Measurements from ENCODE around the gene NEU3.
A peak's percentile ranks its signal among the peaks of the same experiment; 100 is the strongest.
"Not testable (repeated sequence)": the region's sequence is repeated elsewhere in the genome, so short reads cannot be mapped to it uniquely, and the experiment has no call there.

NEU3 gene

GRCh38 chr11:74988541-74989259 is at the start of gene NEU3:
TSS of gene NEU3 (plus strand) at chr11:74988933. CDS start at chr11:74989061, 128 bp downstream.
- peak; percentile 88 for DNase-seq

- DNase-seq: no peak
Measured at GRCh38 chr11:74941492-74941891, 47.2 kb upstream of the NEU3 start.

- DNase-seq: no peak
Measured at GRCh38 chr11:74942073-74942759, 46.5 kb upstream of the NEU3 start.

DNA sequence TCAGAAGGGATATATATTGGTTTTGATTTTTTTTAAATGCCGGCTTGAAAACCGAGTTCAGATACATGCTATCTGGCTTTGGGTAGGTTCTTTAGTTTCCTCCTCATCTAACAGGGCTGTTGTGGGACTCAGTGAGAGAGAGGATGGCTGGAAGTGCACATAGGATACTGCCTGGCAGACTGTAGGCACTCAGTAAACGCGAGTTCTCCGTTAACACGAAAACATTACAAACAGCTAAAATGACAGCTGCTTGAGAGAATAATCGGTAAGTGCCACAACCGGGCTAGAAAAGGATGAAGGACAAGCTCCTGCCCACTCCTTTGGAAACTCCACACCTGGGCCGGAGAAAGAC is 40.2 kb upstream of the NEU3 start:
- peak; percentile 58 for DNase-seq

- DNase-seq: peak; percentile 98
Measured at GRCh38 chr11:74948898-74949752, 39.6 kb upstream of the NEU3 start, which contains the start of the genes SPCS2 and XRRA1. TSS of gene SPCS2 (plus strand) at chr11:74949266. CDS start at chr11:74949286, 20 bp downstream. TSS of gene XRRA1 (minus strand) at chr11:74949091. CDS start at chr11:74940878, 8,213 bp downstream.

GRCh38 chr11:74949753-74950137 is 39.0 kb upstream of the NEU3 start:
- peak; percentile 9 for DNase-seq

DNA sequence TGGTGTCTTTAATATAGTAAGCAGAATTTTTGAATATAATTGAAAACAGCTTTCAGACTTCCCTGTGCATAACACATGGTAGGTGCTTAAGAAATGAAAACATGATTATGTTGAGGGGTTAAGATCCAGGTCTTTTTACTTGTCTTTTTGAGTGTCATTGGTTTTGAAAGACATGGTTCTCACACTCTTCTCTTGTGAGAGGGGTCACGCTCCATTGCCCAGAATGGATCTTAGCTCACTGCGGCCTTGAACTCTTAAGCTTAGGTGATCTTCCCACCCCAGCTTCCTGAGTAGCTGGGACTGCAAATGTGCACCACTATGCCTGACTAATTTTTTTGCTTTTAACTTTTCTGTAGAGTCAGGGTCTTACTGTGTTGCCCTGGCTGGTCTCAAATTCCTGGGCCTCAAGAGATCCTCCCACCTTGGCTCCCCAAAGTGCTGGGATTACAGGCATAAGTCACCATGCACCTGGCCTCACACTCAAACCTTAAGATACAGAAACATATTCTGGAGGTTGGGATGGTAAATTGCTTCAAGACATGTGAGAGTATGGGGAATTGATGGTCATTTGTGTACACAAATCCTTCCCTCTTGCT is 38.3 kb upstream of the NEU3 start:
- no peak for DNase-seq

DNA sequence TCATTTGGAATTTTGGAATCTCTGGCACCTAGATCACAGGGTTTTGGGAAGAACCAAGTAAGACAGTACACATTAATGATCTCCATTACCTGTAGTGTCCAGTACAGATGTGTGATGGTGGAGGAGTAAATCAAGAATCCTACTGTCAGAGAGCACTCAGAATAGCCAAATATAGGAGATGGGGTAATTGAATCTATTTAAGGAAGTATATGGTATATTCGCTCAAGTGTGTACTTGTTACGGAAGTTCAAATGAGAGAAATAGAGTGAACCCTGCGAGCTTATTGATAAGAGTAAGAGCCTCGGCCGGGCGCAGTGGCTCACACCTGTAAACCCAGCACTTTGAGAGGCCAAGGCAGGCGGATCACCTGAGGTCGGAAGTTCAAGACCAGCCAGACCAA is 37.5 kb upstream of the NEU3 start:
- no peak for DNase-seq

GRCh38 chr11:74952752-74953151 is 36.0 kb upstream of the NEU3 start:
- DNase-seq: no peak

DNA sequence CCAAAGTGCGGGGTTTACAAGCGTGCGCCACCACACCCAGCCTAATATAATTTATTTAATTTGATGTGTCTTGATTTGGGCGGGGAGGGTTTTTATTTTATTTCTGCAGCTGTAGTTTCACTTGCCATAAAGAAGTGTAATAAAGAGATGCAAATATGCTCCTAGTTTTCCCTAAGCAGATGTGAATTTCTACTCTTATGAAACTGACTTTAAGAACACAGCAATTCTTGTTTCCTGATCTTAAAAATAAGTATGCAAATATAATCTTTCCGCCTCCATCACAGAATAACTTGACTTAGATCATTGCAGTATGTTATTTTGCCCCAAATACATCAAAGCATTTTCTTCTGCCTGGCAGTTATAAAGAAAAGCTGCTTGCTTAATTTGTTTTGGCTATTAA is 35.3 kb upstream of the NEU3 start:
- no peak for DNase-seq

DNA sequence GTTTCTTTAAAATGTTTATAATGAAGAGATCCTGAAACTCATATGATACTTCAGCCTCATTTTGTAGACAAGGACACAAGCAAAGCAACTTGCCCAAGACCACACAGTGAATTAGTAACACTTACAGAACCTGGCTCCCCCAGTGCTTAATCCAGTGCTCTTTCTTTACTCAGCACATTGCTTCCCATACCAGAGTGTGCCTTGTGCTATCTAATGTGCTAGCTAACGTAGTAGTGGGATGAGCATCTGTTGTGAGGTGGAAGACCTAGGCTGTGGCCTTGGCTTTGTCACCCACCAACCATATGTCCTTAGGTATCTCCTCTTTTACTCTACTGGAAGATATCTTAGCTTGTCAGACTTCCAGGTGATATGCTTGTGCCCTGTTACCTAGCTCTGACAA is 34.5 kb upstream of the NEU3 start:
- DNase-seq: no peak

- no peak for DNase-seq
Measured at GRCh38 chr11:74956397-74957015, 32.2 kb upstream of the NEU3 start.

DNA sequence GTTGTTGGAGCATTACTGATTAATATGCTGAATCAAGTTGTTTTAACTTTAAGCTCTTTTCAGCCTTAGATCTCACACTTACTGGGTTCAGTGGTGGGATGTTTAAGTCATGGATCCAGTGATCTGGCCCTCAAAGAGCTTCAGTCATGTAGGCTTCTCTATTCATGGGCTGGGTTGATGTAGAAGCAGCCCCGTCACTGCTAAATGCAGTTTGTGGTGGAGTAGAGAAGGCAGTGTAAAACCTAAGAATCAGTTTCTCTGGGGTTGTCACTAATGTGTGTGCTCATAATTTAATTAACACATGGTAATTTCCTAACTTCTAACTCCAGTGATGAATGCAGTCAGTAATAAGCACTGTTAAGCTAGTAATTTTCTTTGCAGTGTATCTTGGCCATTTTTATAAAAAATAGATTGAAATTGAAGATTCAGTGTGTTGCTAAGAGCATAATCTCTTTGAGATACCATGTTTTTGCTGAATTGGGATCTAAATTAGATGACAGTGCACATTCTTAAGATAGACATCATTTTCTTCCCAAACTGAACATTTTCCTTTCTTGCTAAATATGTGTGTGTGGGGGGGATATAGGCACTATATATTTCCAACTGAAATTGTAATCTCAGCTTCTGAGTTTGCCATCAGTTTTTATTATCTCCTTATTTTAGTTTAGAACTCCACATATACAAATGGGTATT is 30.6 kb upstream of the NEU3 start:
- DNase-seq: no peak

DNA sequence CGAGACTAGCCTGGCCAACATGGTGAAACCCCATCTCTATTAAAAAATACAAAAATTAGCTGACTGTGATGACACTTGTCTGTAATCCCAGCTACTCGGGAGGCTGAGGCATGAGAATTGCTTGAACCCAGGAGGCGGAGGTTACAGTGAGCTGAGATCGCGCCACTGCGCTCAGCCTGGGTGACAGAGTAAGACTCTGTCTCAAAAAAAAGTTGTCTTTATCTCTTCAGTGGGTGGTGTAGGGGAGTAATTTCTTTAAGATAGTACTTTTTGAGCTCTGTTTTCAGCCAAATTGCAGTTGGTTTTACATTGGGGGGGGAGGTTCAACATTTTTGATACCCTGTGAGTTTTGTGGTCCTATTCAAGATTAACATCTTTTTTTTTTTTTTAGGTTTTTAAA is 28.6 kb upstream of the NEU3 start:
- not testable (repeated sequence) for DNase-seq

DNA sequence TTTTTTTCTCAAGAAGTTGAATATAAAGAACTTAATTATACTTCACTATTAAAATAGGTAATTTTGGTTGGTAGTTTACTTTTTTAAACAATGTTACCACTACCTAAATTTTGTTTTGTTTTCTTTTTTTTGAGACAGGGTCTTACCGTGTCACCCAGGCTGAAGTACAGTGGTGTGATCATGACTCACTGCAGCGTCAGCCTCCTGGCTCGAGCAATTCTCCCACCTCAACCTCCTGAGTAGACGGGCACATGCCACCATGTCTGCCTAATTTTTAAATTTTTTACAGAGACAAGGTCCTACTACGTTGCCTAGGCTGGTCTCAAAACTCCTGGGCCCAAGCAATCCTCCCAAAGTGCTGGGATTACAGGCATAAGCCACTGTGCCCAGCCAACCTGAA is 22.1 kb upstream of the NEU3 start:
- no peak for DNase-seq

DNA sequence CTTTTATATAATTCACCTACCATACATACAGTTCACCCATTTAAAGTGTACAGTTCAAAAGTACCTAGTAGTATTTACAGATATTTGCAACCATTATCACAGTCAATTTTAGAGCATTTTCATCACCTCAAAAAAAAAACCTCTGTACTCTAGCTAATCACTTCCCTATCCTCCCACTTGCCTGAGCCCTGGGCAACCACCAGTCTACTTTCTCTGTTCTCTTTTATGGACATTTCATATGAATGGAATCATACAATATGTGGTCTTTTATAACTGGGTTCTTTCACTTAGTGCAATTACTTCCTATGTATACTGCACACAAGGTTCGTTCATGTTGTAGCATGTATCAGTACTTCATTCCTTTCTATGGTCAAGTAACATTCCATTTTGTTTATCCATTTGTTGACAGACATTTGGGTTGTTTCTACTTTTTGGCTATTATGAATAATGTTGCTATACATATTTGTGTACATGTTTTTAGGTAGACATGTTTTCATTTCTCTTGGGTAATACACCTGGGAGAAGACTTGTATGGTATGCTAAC is 17.8 kb upstream of the NEU3 start:
- DNase-seq: no peak

- DNase-seq: no peak
Measured at GRCh38 chr11:74971424-74971823, 17.3 kb upstream of the NEU3 start.

GRCh38 chr11:74978041-74978440 is 10.7 kb upstream of the NEU3 start:
- no peak for DNase-seq

- DNase-seq: no peak
Measured at GRCh38 chr11:74980634-74981033, 8.1 kb upstream of the NEU3 start.

DNA sequence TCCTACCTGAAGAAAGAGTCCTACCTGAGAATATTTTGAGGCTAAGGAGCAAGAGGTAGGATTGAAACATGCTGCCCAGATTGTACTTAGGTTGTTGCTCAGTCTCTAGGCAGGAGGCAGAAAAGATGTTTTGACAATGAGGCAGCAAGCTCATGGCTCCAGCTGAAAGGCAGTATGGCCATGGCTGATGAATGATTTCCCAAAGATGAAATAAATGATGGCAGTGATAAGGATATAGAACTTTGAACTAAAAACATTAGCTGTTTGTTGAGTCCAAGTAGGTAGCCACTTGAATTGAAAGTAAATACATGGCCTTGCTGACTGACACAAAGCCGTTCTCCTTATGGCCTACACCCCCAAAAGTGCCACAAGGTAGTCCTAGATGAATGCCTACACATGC is 6.8 kb upstream of the NEU3 start:
- no peak for DNase-seq

DNA sequence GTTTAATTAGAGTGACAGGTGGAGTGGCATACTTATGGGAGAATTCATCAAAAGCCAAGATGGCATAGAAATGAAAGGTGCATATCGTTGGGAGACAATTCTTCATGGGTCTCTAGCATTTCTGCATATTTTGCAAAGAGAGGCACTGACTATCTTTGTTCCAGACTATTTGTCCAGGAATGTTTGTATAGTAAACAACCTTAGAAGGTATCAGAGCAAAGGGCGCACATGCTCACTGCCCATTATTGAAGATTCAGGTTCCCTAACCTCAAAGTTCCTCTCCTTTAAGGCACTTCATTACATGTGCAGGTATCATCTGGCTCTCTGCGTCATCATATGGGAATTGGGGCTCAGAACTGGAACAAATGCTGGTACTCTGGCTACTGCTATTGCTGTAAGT is 4.7 kb upstream of the NEU3 start:
- no peak for DNase-seq

DNA sequence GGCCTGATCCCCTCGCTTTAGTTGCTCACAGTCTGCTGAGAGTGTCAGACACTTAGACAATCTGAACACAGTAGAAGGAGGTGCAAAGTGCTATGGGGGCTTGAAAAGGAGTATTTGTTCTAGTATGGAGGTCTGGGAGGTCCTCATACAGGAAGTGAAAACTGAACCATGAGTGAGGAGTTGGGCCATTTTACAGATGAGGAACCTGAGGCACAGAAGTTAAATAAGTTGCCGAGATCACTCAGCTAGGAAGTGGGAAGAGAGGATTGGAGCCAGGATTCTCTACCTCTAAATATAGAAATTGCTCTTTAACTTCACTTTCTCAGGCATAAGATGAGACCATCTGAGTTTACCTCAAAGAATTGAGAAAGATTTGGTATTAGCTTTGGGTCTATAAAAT is 4.0 kb upstream of the NEU3 start:
- no peak for DNase-seq

Data from NCI-H146 (cell line).